Activated naive CD8-positive, alpha-beta T cell treated with anti-CD3 and anti-CD28 coated beads, Interleukin-2, amount 50 U/mL, for 16 hours (primary cell): ENCODE measurements around the gene RUBCNL.

Source experiments
- DNase-seq: peaks from one replicate; pipeline ENCODE4 v3.0.0-alpha.2; 2020; ENCODE audit warnings: low read depth, low spot score

The RUBCNL gene

DNA sequence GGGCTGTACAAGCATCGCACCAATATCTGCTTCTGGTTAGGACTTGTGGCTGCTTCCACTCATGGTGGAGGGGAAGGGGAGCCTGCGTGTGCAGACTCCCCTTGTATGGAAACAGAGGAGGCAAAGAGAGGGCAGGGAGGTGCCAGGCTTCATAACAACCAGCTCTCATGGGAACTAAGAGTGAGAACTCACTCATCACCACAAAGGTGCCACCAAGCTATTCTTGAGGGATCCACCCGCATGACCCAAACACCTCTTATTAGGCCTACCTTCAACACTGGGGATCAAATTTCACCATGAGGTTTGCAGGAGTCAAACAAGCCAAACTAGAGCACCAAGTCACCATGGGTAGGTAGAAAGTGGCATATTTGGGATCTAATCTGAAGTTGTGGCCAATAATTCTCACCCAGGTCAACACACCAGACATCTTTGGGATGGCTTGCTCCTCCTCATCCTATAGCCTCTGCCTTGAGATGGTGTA lies 46.4 kb downstream of the RUBCNL start:
- DNase-seq: no peak

DNA sequence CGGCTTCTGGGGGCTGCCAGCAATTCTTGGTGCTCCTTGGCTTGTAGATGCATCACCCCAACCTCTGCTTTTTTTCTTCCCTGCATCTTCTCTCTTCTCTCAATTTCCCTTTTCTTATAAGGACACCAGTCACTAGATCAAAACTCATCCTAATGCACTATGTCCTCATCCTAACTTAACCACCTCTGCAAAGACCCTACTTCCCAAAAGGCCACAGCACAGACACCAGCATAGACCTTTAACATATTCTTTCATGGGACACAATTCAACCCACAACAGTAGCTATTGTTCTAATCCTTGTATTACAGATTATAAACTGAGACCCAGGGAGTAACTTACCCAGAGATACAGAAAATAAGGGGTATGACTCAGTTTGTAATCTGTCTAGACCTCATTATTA lies 47.0 kb downstream of the RUBCNL start:
- DNase-seq: no peak

DNA sequence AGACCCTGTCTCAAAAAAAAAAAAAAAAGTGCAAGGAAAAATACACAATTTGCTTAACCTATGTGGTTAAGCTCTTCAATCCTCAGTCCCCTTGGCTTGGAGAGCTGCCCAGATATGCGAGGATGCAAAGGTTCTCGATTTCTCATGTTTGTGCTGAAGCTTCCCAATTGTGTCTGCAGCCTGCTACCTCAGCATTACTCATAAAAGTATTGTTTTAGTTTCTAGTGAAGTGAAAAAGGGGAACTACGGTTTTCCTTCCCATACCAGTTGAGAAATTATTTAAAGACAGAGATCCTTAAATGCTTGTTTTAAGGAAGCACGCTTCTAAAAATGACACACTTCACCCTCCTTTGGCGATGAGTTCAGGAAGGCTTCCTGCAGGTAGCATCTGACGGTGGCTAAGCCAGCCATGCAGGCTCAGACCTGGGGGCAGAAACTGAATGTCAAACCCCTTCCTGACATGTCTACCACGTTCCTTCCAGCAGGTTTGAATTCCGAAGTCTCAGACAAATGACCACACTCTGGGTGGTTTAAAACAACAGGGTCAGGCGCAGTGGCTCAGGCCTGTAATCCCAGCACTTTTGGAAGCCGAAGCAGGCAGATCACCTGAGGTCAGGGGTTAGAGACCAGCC lies 47.9 kb downstream of the RUBCNL start:
- DNase-seq: no peak

DNA sequence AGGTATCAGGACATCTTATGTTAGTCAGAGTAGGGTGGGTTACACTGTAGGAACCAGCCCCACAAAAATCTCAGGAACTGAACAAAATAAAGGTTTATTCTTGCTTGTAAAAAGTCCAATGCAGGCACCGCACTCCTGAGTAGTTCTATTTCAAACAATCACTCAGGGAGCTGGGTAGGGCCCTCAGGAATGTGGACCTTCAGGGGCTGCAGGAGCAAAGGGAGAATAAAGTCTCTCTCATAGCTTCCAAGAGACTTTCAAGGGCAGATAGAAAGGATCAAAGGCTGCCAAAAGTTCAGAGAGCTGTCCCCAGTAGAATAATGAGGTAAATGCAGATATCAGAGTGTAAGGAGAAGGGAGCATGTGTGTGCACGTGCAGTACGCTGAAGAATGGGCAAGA lies 49.4 kb downstream of the RUBCNL start:
- DNase-seq: no peak

DNA sequence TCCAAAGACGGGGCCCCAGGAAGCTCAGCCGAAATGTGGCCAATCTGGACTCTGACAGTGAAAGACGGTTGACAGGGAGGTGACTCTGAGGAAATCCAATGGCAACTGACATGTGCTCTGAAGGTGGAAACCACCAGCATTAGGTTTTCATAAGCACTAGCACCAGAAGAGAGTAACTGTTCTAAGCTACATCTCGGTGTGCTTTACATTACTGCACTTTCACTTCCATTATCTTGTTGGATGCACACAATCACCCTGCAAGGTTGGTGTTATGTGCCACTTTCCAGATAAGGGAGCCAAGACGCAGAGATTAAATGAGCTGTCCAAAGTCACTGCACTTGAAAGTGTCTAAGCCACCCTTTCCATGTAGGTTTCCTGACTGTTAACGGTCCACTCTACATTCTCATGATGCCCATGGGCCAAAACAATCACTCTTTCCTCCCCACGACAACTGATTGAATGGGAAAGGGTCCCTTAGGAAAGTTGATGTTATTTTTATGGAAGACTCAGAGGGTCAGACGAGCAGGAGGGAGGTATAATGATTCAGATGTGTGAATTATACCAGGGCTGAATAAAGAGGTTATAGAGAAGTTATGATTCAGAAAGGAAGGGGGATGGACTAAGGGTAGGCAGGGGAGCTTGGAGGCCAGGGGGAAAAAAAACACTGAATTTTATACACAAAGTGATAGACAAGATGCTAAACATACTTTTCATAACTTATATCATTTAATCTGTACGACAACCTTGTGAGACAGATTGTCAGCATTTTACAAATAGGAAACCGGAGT lies 52.8 kb downstream of the RUBCNL start:
- no peak for DNase-seq

DNA sequence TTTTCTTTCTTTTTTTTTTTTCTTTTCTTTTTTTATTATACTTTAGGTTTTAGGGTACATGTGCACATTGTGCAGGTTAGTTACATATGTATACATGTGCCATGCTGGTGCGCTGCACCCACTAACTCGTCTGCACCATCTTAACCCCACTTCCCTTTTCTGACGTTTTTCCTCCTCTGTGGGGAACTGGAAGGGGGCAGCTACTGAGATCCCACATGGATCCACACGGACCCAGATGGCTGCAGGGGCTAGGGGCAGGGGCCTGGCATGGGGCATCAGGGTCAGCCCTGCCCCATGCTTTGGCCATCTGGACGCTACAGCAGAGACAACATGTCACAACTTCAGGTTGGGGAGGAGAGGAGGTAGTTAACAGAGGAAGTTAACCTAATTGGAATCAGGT lies 54.3 kb downstream of the RUBCNL start:
- no peak for DNase-seq

DNA sequence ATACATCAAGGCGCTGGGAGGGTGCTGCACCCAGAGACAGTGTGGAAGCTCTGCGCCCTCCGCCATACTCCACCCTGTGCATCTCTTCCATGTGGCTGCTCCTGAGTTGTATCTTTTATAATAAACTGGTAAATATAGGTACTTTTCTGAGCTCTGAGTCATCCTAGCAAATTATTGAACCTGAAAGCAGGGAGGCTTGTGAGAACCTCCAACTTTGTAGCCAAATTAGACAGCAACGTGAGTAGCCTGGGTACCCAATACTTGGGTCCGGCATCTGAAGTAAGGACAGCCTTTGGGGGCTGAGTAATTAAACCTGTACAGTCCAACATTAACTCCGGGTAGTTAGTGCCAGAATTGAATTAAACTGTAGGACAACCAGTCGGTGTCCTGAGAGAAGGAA lies 57.4 kb downstream of the RUBCNL start:
- DNase-seq: no peak

DNA sequence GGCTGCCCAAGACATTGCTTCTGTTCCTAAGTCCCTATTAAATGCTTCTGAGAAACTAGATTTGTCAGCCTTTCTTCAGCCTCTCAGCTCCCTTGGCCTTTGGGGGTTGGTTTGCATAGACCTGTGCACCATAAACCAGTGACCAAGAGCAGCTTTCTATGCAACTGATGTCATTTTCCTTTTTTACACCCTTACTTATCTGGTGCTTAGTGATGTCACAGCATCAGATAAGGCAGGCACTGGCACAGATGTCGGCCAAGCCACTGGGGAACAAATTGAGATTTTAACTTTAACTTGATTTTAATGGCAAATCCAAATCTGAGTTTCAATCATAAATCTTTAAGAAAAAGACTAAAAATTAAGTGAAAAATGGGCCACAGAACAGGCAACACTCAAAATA lies 59.8 kb downstream of the RUBCNL start:
- DNase-seq: no peak

DNA sequence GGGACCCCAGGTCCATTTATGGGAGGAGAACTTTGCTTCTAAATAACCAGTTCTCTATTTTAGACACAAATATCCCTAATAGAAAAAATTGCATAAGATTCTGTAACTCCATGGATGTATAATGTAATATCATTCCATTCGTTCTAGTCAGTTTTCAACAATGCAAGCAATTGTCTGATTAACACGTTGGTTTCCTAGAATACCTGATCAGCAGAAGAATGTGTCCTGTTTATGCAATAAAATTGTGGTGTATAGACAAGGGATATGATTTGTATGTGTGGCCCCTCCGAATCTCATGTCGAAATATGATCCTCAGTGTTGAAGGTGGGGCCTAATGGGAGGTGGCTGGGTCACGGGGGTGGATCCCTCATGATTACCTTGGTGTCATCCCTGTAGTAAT lies 62.1 kb downstream of the RUBCNL start:
- no peak for DNase-seq

DNA sequence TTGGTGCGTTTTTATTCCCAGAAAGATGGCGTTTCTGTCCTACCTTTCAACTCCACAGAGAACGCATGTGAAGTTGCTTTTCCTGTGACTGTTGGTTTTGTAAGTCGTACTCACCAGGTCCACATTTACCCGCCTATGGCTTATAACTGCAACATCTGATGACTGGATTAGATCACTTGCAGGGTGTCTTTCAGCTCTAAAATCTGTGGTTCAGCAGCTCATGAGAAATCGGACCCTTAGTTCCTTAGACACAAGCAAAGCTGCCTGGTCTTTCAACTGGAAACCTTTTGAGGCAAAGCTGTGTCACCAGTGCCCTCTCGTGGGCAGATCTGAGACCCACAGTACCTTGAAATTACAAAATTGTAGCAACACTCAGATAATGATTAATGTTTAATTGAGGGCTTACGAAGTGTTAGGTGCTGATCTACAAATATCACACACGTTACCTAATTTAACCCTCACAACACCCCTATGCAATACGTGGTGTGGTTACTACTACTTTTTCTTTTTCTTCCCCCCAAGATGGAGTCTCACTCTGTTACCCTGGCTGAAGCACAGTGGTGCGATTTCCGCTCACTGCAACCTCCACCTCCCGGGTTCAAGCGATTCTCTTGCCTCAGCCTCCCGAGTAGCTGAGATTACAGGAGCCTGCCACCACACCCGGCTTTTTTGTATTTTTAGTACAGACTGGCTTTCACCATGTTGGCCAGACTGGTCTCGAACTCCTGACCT lies 65.4 kb downstream of the RUBCNL start:
- DNase-seq: peak; percentile 40

DNA sequence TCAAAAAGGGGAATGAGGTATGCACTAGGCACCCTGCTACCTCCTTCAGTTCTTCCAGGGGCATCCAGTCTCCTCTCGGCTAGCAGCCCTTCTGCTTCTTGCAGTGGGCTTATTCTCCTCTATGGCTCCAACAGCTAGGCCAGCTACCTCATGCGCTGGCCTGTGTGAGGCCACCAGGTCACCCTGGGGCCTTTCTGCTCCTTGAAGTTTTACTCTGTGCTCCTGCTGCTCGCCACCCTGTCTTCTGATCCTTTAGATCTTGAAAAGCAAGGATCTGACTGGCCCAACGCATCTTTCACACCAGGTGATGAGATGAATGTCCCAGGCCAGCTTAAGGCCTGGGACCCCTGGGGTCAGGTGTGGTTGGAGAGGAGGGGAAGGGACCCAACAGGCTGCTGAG lies 66.2 kb downstream of the RUBCNL start:
- no peak for DNase-seq

DNA sequence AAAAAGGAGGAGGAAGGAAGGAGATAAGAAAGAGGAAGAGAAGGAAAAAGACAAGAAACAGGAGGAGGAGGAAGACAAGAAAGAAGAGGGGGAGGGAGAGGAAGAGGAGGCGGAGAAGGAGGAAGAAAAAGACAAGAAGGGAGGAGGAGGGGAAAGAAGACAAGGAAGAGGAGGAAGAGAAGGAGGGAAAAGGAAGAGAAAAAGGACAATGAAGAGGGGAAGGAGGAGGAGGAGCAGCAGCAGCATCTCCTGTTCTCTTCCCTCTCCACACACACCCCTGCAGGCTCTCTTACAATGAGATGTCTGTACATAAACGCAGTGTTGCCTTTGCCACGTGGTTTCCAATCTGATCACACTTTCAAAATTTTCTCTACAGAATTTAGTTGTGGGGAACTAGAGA lies 66.6 kb downstream of the RUBCNL start:
- no peak for DNase-seq

DNA sequence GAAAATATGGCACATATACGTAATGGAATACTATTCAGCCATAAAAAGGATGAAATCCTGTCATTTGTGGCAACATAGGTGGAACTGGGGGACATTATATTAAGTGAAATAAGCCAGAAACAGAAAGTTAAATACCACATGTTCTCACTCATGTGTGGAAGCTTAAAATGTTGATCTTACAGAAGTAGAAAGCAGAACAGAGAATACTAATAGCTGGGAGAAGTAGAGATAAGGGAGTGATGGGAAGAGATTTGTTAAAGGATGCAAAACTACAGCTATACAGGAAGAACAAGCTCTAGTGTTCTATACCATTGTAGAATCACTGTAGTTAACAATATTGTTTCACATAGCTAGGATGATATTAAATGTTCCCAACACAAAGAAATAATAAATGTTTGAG lies 68.1 kb downstream of the RUBCNL start:
- DNase-seq: no peak

DNA sequence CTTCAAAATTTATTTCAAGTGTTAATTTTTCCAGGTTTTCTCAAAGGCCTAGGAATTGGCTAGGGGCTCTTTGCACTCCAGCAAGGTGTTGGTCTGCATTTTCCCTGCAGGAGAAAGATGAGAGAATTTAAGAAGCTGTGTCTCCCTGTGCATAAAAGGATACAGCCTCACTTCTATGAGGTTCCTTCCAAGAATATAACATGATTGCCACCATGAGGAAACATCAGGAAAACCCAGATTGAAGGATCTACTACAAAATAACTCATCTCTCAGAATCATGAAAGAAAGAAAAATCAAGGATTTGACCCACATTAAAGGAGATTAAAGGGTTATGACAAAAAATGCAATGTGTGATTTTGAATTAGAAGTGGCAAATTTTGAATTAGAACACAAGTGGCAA lies 69.9 kb downstream of the RUBCNL start:
- DNase-seq: no peak

DNA sequence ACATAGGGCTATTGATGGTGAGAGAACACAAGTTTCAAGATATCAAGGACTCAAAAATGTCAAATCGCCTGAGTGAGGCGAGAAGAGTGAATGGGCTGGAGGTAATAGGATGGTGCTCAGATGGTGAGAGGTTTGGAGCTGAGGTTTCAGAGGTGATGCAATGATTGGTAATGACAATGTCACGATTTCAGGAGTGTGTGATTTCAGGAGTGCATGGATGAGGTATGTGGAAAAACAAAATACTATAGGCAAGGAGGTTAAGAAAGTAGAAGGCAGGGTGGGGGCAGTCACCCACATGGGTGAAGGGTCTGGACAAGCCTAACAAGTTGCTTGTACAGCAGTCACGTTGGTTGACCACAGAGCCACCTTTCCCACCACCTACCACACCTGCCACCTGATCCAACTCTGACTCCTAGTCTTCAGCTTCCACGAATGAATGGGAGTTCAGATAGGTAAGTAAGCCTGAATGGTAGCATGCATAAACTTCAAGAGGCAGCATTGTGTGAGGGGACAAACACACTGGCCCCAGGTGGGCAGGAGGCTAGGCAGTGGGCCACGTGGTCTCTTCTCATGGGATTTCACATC lies 71.5 kb downstream of the RUBCNL start:
- no peak for DNase-seq

DNA sequence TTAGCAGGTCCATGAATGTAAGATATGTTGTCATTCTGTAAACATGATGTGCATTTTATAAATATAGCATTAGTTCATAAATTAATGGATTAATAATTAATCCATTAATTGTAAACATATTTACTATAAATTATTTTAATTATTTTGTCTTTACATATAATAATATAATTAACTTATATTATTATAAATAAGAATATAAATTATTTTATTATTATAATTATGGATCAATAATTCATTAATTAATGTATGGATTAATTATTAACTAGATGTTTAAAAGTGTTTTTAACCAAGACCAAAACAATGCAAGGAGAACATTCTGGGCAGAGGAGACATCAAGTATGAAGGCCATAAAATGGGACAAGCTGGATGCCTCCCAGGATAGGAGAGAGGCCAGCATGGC lies 72.0 kb downstream of the RUBCNL start:
- no peak for DNase-seq

DNA sequence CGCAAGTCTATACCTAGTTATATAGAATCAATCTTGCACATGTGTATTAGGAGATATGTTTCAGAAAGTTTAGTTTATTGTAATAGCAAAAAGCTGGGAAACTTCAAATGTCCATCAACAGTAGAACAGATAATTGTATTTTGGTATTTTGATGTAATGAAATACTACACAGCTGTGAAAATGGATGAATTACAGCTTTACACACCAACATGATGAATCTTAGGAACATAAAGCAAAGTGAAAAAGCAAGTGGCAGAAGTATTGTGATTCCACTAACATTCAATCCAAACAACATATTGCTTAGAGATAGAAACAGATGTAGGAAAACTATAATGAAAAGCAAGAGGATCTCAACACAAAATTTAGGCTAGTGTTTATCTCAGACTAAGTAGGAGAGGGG lies 72.5 kb downstream of the RUBCNL start:
- no peak for DNase-seq

DNA sequence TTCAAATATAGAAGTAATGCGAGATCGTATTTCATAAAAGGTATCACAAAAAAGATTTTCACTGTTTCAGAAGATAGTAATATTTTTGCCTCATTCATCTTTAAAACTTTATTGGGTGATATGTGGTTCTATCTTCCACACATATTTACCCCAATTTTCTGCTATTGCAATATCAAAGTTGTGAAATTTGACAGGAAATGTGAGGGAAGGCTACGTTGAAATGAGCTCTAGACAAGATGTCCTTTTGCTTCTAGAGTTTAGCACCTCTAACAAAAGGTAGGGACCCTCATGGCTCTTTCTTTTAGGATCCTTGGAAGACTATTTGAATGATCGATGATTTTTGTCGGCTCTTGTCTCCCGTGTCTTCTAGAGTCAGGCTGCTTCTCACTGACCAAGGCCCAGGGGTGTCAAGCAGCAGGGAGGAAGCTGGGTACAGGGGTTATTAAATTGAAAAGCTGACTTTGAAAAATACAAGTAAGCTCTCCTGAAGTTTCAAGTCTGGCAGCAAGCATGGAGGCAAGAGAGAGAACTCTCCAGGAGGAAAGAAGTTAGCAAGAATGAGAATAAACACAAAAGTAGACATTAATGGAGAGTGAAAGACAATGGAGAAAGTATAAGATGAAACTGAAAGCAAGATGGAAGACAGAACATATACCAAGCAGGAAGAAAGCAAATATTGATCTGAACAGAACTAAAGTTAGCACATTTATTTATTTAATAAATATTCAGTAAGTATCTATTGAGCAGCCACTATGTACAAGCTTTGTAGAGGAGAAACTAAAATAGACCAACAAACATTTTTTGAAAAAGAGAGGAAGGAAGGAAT lies 73.4 kb downstream of the RUBCNL start:
- no peak for DNase-seq

DNA sequence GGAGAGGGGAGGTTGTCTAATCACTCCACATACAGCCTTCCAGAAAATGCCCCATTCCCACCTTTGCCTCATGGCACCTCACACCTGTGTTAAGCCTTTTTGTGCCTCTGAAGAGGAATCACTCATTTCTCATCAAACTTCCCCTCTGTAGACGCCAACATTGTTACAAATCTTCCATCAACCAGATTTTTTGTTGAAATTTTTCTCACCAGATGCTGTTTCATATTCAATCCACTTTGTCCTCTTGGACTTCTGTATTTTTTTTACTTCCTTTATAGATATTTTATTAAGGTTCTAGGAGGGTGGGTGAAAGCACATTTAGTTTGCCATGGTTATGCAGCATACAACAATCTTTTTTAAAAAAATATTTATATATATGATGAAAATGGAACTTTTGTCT lies 74.0 kb downstream of the RUBCNL start:
- DNase-seq: no peak

DNA sequence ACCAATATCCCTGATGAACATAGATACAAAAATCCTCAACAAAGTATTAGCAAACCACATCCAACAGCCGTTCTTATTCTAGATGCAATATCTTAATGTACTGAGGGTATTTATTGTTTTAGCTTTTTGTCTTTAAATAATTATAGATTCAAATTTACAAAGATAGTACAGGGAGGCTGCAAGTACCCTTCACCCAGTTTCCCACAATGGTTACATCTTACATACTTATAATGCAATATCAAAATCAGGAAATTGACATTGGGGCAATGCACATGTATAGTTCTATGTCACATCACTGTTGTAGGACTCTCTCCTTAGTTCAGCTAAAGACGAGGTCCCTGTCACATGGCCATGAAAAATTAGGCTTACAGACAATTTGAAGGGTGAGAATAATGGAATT lies 75.8 kb downstream of the RUBCNL start:
- DNase-seq: no peak

DNA sequence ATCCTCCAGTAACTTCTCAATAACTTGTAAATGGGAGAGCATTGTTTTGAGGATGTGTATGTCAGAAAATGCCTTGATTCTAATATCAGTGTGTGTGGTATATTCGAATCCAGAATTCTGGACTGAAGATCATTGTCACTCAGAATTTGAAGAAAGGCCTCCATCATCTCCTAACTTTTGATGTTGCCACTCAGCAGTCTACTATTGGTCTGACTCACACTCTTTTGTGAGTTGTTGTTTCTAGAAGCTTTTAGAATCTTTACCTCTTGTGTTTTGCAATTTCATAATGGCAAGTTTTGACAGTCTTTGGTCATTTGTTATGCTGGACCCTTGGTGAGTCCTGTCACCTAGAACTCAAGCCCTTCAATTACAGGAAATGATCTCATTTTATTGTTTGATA lies 77.0 kb downstream of the RUBCNL start:
- DNase-seq: no peak

DNA sequence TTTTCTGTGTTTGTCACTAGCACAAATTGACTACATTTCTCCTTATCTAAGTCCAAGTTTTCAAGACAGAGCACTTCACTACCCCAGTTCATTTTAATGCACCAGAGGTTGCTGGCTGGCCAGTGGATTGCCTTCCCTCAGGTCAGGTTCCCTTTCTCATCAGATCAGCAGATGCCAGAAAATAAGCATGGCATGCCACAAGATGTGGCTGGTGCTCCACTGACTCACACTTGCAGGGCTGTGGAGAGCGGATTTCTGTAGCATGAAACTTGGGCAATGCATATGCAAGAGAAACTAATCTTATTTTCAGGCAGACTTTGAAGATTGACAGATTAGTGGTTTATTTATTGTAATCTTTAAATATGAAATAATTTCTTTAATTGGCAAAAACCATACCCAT lies 79.5 kb downstream of the RUBCNL start:
- DNase-seq: no peak
